Right atrium auricular region (tissue), 2 donors: ENCODE results near the gene CALD1. TPM values are rescaled to one million over a fixed set of nuclear protein-coding genes. Genes with fewer than 3 reads are reported as not detected.
A peak's percentile ranks its signal among the peaks of the same experiment; 100 is the strongest.

Experiments used
- DNase-seq: peaks from one replicate; pipeline ENCODE4 v3.0.0-alpha.2; 2019; ENCODE audit warnings: low spot score
- H3K27ac ChIP-seq, 2 donors: fragments of 200-600 bp; sonication (generic); 1 replicate in 1 of 2; 2 replicates in 1 of 2; pipeline ENCODE4 v1.5.1; 2016 to 2019
- H3K27me3 ChIP-seq, 2 donors: fragments of 200-600 bp; sonication (generic); one replicate each; pipeline versions ENCODE4 v1.5.1 to v1.6.0; 2017 to 2019
- H3K36me3 ChIP-seq: fragments of 200-600 bp; sonication (generic); one replicate; pipeline ENCODE4 v1.5.1; 2016
- H3K4me1 ChIP-seq, 2 donors: fragments of 200-600 bp; sonication (generic); one replicate each; pipeline versions ENCODE4 v1.5.1 to v1.6.0; 2017 to 2019
- H3K4me3 ChIP-seq, 2 donors: fragments of 200-600 bp; sonication (generic); 1 replicate in 1 of 2; 2 replicates in 1 of 2; pipeline ENCODE4 v1.5.1; 2017 to 2019; ENCODE audit warnings: mild to moderate bottlenecking in 1 of 2, moderate library complexity in 1 of 2
- H3K9me3 ChIP-seq, 2 donors: fragments of 200-600 bp; sonication (generic); one replicate each; pipeline ENCODE4 v1.5.1; 2019
- CTCF ChIP-seq, 2 donors: fragments of 200-600 bp; sonication (generic); IDR thresholded peaks; one replicate each; pipeline ENCODE4 v1.5.1; 2019; ENCODE audit warnings: antibody characterized with exemption in 2 of 2
- total RNA-seq, 2 donors: library from RNA; depleted of rRNA; stranded (reverse); fragments of >200 nt; gene quantifications; one replicate each; pipeline ENCODE4 v1.1.0, GENCODE V29; 2016

CALD1 gene
- total RNA-seq, 2 donors from 2014 or later = 119 to 157 TPM

GRCh38 chr7:134910214-134910890, 130.9 kb downstream of the CALD1 start:
- peaks cover 27% of the 10 kb centered on the region for H3K36me3 ChIP-seq
- TF ChIP-seq CTCF (IDR thresholded peaks at IDR 0.05) = no peak
- H3K27ac ChIP-seq = peak overlapping the region in 1 of 2 donors; percentile 13
- DNase-seq = no peak
- H3K27me3 ChIP-seq = no peaks in the 10 kb centered on the region
- no peaks in the 10 kb centered on the region for H3K9me3 ChIP-seq
- H3K4me3 ChIP-seq = no peak overlapping the region
- H3K4me1 ChIP-seq = peaks cover 0 to 47% of the 10 kb centered on the region in 2 donors

GRCh38 chr7:134910968-134911367, 131.5 kb downstream of the CALD1 start:
- Histone ChIP-seq H3K36me3 (peaks cover 33% of the 10 kb centered on the region), H3K27me3 (no peaks in the 10 kb centered on the region), H3K27ac (peak overlapping the region in 1 of 2 donors; percentile 13), H3K4me3 (no peak overlapping the region), H3K9me3 (no peaks in the 10 kb centered on the region), H3K4me1 (peaks cover 0 to 41% of the 10 kb centered on the region in 2 donors)
- no peak for TF ChIP-seq CTCF (IDR thresholded peaks at IDR 0.05)
- no peak for DNase-seq

GRCh38 chr7:134916171-134916883, 136.9 kb downstream of the CALD1 start:
- peaks cover 37% of the 10 kb centered on the region for H3K36me3 ChIP-seq
- no peaks in the 10 kb centered on the region for H3K27me3 ChIP-seq
- no peaks in the 10 kb centered on the region for H3K9me3 ChIP-seq
- H3K4me3 ChIP-seq = no peak overlapping the region
- no peak for DNase-seq
- peak overlapping the region in 1 of 2 donors; percentile 11 for H3K27ac ChIP-seq
- H3K4me1 ChIP-seq = peaks cover 0 to 24% of the 10 kb centered on the region in 2 donors
- no peak for TF ChIP-seq CTCF (IDR thresholded peaks at IDR 0.05)

GRCh38 chr7:134919240-134919641, 139.8 kb downstream of the CALD1 start:
- Histone ChIP-seq H3K27ac (peak overlapping the region in 1 of 2 donors; percentile 57), H3K36me3 (peaks cover 24% of the 10 kb centered on the region), H3K4me3 (no peak overlapping the region), H3K4me1 (peaks cover 0 to 30% of the 10 kb centered on the region in 2 donors), H3K27me3 (no peaks in the 10 kb centered on the region), H3K9me3 (no peaks in the 10 kb centered on the region)
- no peak for TF ChIP-seq CTCF (IDR thresholded peaks at IDR 0.05)
- no peak for DNase-seq

GRCh38 chr7:134920026-134920753, 140.8 kb downstream of the CALD1 start:
- Histone ChIP-seq H3K9me3 (no peaks in the 10 kb centered on the region), H3K4me3 (no peak overlapping the region), H3K27ac (peak overlapping the region in 1 of 2 donors; percentile 11), H3K36me3 (peaks cover 16% of the 10 kb centered on the region), H3K4me1 (peaks cover 0 to 26% of the 10 kb centered on the region in 2 donors), H3K27me3 (no peaks in the 10 kb centered on the region)
- no peak for TF ChIP-seq CTCF (IDR thresholded peaks at IDR 0.05)
- DNase-seq = no peak
